Natural killer cell (primary cell): ENCODE measurements around the gene IRX2. TPM values are rescaled to one million over a fixed set of nuclear protein-coding genes. Genes with fewer than 3 reads are reported as not detected.

Experiments
- ATAC-seq, 3 donors: fragments of 150-1000 bp in 2 of 3; fragments of 200-7000 bp in 1 of 3; cut with Tn5 transposase; 1 replicate in 1 of 3; 2 replicates in 2 of 3; pipeline ENCODE4 v1.10.0; 2021; ENCODE audit warnings: mild to moderate bottlenecking in 2 of 3, moderate library complexity in 2 of 3
- DNase-seq, 2 donors: peaks; one replicate each; pipeline versions ENCODE4 v3.0.0 to v3.0.0-alpha.2; 2013 to 2021; ENCODE audit warnings: mixed read lengths in 1 of 2
- H3K27ac ChIP-seq: one replicate; pipeline ENCODE4 v1.5.1; 2013; ENCODE audit warnings: mild to moderate bottlenecking, low read length
- H3K27me3 ChIP-seq: one replicate; pipeline ENCODE4 v1.6.1; 2013; ENCODE audit warnings: low read length; ENCODE audit not compliant: control insufficient read depth, insufficient read depth
- H3K36me3 ChIP-seq: one replicate; pipeline ENCODE4 v1.6.1; 2013; ENCODE audit warnings: low read length; ENCODE audit not compliant: control insufficient read depth, insufficient read depth
- H3K4me1 ChIP-seq: one replicate; pipeline ENCODE4 v1.6.1; 2013; ENCODE audit warnings: low read length; ENCODE audit not compliant: control insufficient read depth, insufficient read depth
- H3K4me3 ChIP-seq: one replicate; pipeline ENCODE4 v1.5.1; 2013; ENCODE audit warnings: low read length
- H3K9me3 ChIP-seq: one replicate; pipeline ENCODE4 v1.6.1; 2013; ENCODE audit warnings: low read length; ENCODE audit not compliant: control insufficient read depth, insufficient read depth
- H3K27ac Mint-ChIP-seq, 2 donors: one replicate each; pipeline ENCODE4 v1.8.0; 2022; ENCODE audit warnings: mild to moderate bottlenecking in 2 of 2, mixed read lengths in 2 of 2, moderate library complexity in 1 of 2
- H3K27me3 Mint-ChIP-seq, 2 donors: one replicate each; pipeline ENCODE4 v1.8.0; 2022; ENCODE audit warnings: low read depth in 2 of 2, mixed read lengths in 2 of 2
- H3K36me3 Mint-ChIP-seq: one replicate; pipeline ENCODE4 v1.8.0; 2022; ENCODE audit warnings: mixed read lengths
- H3K4me1 Mint-ChIP-seq, 2 donors: one replicate each; pipeline ENCODE4 v1.8.0; 2022; ENCODE audit warnings: mixed read lengths in 2 of 2
- H3K4me3 Mint-ChIP-seq: one replicate; pipeline ENCODE4 v1.8.0; 2022; ENCODE audit warnings: mild to moderate bottlenecking, moderate library complexity, mixed read lengths
- H3K9me3 Mint-ChIP-seq, 2 donors: one replicate each; pipeline ENCODE4 v1.8.0; 2022; ENCODE audit warnings: mixed read lengths in 2 of 2
- WGBS: methylation state at CpG from one replicate; pipeline ENCODE4 v1.1.7; 2013; ENCODE audit warnings: missing lambda C conversion rate; ENCODE audit not compliant: insufficient coverage; 5-methylcytosine and 5-hydroxymethylcytosine counted together
- intact Hi-C: fragments of 100-400 bp; cut with micrococcal nuclease; formaldehyde crosslinking; loops from one replicate; pipeline ENCODE4 v1.14.2; 2022
- total RNA-seq, 4 donors: library from RNA; stranded (reverse); fragments of 120-200 nt in 1 of 4; gene quantifications; one replicate each; pipeline versions ENCODE4 v1.2.3 to v1.2.4, GENCODE V29; 2013 to 2022
- TF ChIP-seq, protein P1 (sequence below): fragments of 200-600 bp; IDR thresholded peaks from one replicate; pipeline ENCODE4 v1.8.0; 2022; ENCODE audit warnings: antibody characterized with exemption

IRX2 gene
- total RNA-seq, 3 donors from 2014 or later (not counting 1 experiment from before 2014, with no cell fraction given): not detected

DNA sequence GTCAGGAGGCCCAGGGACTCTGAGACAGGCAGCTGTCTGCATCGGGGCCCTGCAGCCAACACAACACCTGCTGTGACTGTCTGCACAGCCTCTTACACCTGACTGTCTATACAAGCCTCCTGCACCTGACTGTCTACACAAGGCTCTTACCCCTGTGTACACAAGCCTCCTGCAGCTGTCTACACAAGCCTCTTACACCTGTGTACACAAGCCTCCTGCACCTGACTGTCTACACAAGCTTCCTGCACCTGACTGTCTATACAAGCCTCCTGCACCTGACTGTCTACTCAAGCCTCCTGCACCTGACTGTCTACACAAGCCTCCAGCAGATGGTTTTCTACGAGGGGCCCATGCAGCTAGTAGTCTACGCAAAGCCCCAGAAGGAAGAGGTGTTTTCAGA lies 18.6 kb downstream of the IRX2 start:
- DNase-seq: no peak
- Histone ChIP-seq H3K27ac (no peak overlapping the region), H3K4me1 (no peaks in the 10 kb centered on the region), H3K4me3 (no peak overlapping the region), H3K9me3 (no peaks in the 10 kb centered on the region), H3K36me3 (no peaks in the 10 kb centered on the region), H3K27me3 (peaks cover 2% of the 10 kb centered on the region)
- 60% methylated on average over 3 of the region's 3 CpGs for WGBS
- no peaks in the 10 kb centered on the region for H3K9me3 Mint-ChIP-seq
- peaks cover 13 to 26% of the 10 kb centered on the region in 2 donors for H3K27me3 Mint-ChIP-seq
- no peak overlapping the region for H3K27ac Mint-ChIP-seq
- H3K4me1 Mint-ChIP-seq: no peaks in the 10 kb centered on the region
- ATAC-seq: no peak
- intact Hi-C loops: no loop called here
- TF ChIP-seq, protein P1, sequence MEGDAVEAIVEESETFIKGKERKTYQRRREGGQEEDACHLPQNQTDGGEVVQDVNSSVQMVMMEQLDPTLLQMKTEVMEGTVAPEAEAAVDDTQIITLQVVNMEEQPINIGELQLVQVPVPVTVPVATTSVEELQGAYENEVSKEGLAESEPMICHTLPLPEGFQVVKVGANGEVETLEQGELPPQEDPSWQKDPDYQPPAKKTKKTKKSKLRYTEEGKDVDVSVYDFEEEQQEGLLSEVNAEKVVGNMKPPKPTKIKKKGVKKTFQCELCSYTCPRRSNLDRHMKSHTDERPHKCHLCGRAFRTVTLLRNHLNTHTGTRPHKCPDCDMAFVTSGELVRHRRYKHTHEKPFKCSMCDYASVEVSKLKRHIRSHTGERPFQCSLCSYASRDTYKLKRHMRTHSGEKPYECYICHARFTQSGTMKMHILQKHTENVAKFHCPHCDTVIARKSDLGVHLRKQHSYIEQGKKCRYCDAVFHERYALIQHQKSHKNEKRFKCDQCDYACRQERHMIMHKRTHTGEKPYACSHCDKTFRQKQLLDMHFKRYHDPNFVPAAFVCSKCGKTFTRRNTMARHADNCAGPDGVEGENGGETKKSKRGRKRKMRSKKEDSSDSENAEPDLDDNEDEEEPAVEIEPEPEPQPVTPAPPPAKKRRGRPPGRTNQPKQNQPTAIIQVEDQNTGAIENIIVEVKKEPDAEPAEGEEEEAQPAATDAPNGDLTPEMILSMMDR: no peak
- H3K4me3 Mint-ChIP-seq: no peak overlapping the region
- H3K36me3 Mint-ChIP-seq: no peaks in the 10 kb centered on the region

DNA sequence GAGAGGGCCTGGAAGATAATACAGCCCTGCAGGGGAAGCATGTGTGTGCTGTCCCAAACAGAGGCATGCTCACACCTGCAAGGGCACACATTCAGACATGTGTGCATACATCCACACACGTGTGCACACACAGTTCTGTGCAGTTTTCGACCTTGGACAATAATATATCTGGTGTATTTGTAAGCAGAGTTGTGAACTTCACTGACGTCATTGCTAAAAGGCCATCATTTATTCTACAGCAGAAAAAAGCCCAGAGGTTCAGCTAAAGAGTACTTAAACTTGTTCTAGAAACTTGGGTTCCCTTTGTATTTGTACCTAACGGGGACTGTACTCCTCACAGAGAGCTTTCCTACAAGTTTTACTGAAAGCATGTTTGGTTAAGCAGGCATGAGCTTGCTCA lies 19.5 kb downstream of the IRX2 start:
- Histone ChIP-seq H3K27ac (no peak overlapping the region), H3K36me3 (no peaks in the 10 kb centered on the region), H3K4me3 (no peak overlapping the region), H3K27me3 (no peaks in the 10 kb centered on the region), H3K4me1 (no peaks in the 10 kb centered on the region), H3K9me3 (no peaks in the 10 kb centered on the region)
- Mint-ChIP-seq H3K36me3 (no peaks in the 10 kb centered on the region), H3K9me3 (no peaks in the 10 kb centered on the region), H3K4me1 (no peaks in the 10 kb centered on the region), H3K27ac (no peak overlapping the region), H3K4me3 (no peak overlapping the region), H3K27me3 (peaks cover 12 to 21% of the 10 kb centered on the region in 2 donors)
- no peak for DNase-seq
- WGBS: 79% methylated on average over 4 of the region's 4 CpGs
- no peak for ATAC-seq
- TF ChIP-seq, protein P1: no peak
- intact Hi-C loops: no loop called here

DNA sequence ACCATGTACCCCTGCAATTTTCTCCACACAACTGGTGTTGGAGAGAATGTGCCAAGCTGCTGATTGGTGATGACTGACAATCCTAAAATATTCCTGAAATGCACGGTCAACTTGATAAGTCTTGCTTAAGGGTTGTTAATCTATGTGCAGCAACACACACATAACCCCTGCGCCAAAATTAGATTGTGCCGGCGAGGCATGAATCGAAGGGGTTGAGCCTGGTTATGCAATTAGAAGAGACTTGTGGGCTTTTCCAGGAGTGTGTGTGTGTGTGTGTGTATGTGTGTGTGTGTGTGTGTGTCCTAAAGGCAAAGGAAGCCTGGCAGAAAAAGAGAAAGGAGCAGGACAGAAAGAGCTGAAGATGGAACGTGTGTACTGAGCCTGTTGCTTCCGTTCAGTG lies 22.3 kb downstream of the IRX2 start:
- H3K36me3 Mint-ChIP-seq: no peaks in the 10 kb centered on the region

DNA sequence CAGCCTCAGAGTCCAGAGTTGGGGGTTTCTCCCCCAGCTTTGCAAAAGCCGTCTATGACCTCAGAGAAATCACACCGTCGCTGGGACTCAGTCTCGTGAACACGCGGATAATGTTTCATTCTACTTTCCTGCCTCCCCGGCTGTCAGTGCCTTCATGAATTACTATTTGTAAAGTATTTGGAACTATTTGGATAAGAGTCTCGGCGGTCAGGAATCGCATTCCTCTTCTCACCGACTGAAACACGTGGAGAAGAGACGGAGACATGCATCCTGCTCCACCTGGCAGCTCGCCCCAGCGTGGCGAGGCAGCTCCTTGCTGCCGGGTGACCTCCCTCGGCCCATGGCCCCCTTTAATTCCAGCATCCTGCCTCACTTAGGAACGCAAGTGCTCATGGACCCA lies 23.9 kb downstream of the IRX2 start:
- 85% methylated on average over 19 of the region's 19 CpGs for WGBS
- H3K4me1 ChIP-seq: no peaks in the 10 kb centered on the region
- no peak for ATAC-seq
- intact Hi-C loops: no loop called here
- Mint-ChIP-seq H3K27ac (no peak overlapping the region), H3K27me3 (peaks cover 7% of the 10 kb centered on the region in 2 donors), H3K9me3 (no peaks in the 10 kb centered on the region), H3K36me3 (no peaks in the 10 kb centered on the region), H3K4me3 (no peak overlapping the region), H3K4me1 (no peaks in the 10 kb centered on the region)
- no peak for DNase-seq
- no peak overlapping the region for H3K4me3 ChIP-seq
- no peaks in the 10 kb centered on the region for H3K9me3 ChIP-seq
- H3K27me3 ChIP-seq: no peaks in the 10 kb centered on the region
- no peaks in the 10 kb centered on the region for H3K36me3 ChIP-seq
- TF ChIP-seq, protein P1: no peak
- H3K27ac ChIP-seq: no peak overlapping the region

More for the DNA sequence above, 22.3 kb downstream of the IRX2 start:
- no peak overlapping the region for H3K27ac Mint-ChIP-seq
- no peaks in the 10 kb centered on the region for H3K4me1 ChIP-seq
- H3K4me3 ChIP-seq: no peak overlapping the region
- no peak for DNase-seq
- intact Hi-C loops: no loop called here
- no peaks in the 10 kb centered on the region for H3K36me3 ChIP-seq
- 85% methylated on average over 7 of the region's 7 CpGs for WGBS
- H3K9me3 ChIP-seq: no peaks in the 10 kb centered on the region
- no peak overlapping the region for H3K27ac ChIP-seq
- no peaks in the 10 kb centered on the region for H3K27me3 ChIP-seq
- H3K4me1 Mint-ChIP-seq: no peaks in the 10 kb centered on the region
- H3K4me3 Mint-ChIP-seq: no peak overlapping the region
- H3K27me3 Mint-ChIP-seq: peaks cover 7 to 11% of the 10 kb centered on the region in 2 donors
- TF ChIP-seq, protein P1: no peak
- H3K9me3 Mint-ChIP-seq: no peaks in the 10 kb centered on the region
- no peak for ATAC-seq
